Measurements from ENCODE around the gene EPM2A.
"Not testable (repeated sequence)": the region's sequence is repeated elsewhere in the genome, so short reads cannot be mapped to it uniquely, and the experiment has no call there.

Gene EPM2A

GRCh38 chr6:145735356-145736165 is at the start of gene EPM2A:
Gene EPM2A, minus strand, starts transcription at chr6:145735520. Its CDS starts 22 bp downstream, at chr6:145735498.
- DNase-seq, result peak; percentile 71

- DNase-seq, result no peak
Observed at GRCh38 chr6:145784683-145785082, 49.4 kb upstream of the EPM2A start.

- no peak for DNase-seq
Observed at GRCh38 chr6:145783796-145784195, 48.5 kb upstream of the EPM2A start.

GRCh38 chr6:145772846-145773245 is 37.5 kb upstream of the EPM2A start:
- no peak for DNase-seq

GRCh38 chr6:145765449-145765848 is 30.1 kb upstream of the EPM2A start:
- no peak for DNase-seq

- no peak for DNase-seq
Observed at GRCh38 chr6:145763742-145764141, 28.4 kb upstream of the EPM2A start.

GRCh38 chr6:145761584-145761983 is 26.3 kb upstream of the EPM2A start:
- DNase-seq, result no peak

- DNase-seq, result no peak
Observed at GRCh38 chr6:145758113-145758512, 22.8 kb upstream of the EPM2A start.

- no peak for DNase-seq
Observed at GRCh38 chr6:145756170-145756662, 20.9 kb upstream of the EPM2A start.

- DNase-seq, result no peak
Observed at GRCh38 chr6:145755682-145756081, 20.4 kb upstream of the EPM2A start.

- no peak for DNase-seq
Observed at GRCh38 chr6:145752638-145753037, 17.3 kb upstream of the EPM2A start.

- no peak for DNase-seq
Observed at GRCh38 chr6:145749632-145750031, 14.3 kb upstream of the EPM2A start.

- no peak for DNase-seq
Observed at GRCh38 chr6:145745861-145746260, 10.5 kb upstream of the EPM2A start.

- DNase-seq, result no peak
Observed at GRCh38 chr6:145744619-145745018, 9.3 kb upstream of the EPM2A start.

- no peak for DNase-seq
Observed at GRCh38 chr6:145743332-145743731, 8.0 kb upstream of the EPM2A start.

GRCh38 chr6:145742472-145742871 is 7.2 kb upstream of the EPM2A start:
- not testable (repeated sequence) for DNase-seq

- not testable (repeated sequence) for DNase-seq
Observed at GRCh38 chr6:145739685-145740084, 4.4 kb upstream of the EPM2A start.

- DNase-seq, result no peak
Observed at GRCh38 chr6:145738265-145738664, 2.9 kb upstream of the EPM2A start.

- DNase-seq, result no peak
Observed at GRCh38 chr6:145736661-145737144, 1.4 kb upstream of the EPM2A start.

GRCh38 chr6:145734486-145735355 is 599 bp downstream of the EPM2A start:
- peak; percentile 84 for DNase-seq

GRCh38 chr6:145733810-145734209 is 1.5 kb downstream of the EPM2A start:
- no peak for DNase-seq

GRCh38 chr6:145733207-145733606 is 2.1 kb downstream of the EPM2A start:
- DNase-seq, result no peak

- peak; percentile 16 for DNase-seq
Observed at GRCh38 chr6:145731447-145731846, 3.9 kb downstream of the EPM2A start.

GRCh38 chr6:145729887-145730286 is 5.4 kb downstream of the EPM2A start:
- no peak for DNase-seq
